ENCODE results near the gene GRIA1. TPM values are rescaled to one million over a fixed set of nuclear protein-coding genes. Genes with fewer than 3 reads are reported as not detected.

The GRIA1 gene
- total RNA-seq, 2 donors from 2014 or later, result not detected

GRCh38 chr5:153749960-153750359 lies 259.5 kb downstream of the GRIA1 start:
- ATAC-seq (no peak), DNase-seq (ENCODE audit: low spot score in 2 of 2) (no peak)
- peaks cover 0 to 14% of the 10 kb centered on the region in 2 donors for H3K9me3 Mint-ChIP-seq
- H3K27ac Mint-ChIP-seq, result no peak overlapping the region
- no peaks in the 10 kb centered on the region for H3K36me3 Mint-ChIP-seq

GRCh38 chr5:153751251-153751650 lies 260.8 kb downstream of the GRIA1 start:
- Mint-ChIP-seq H3K9me3 (peaks cover 0 to 15% of the 10 kb centered on the region in 2 donors), H3K36me3 (no peaks in the 10 kb centered on the region), H3K27ac (no peak overlapping the region)
- no peak for ATAC-seq
- no peak for DNase-seq (ENCODE audit: low spot score in 2 of 2)

- ATAC-seq (no peak), DNase-seq (ENCODE audit: low spot score in 2 of 2) (no peak)
- H3K36me3 Mint-ChIP-seq, result peaks cover 0 to 10% of the 10 kb centered on the region in 2 donors
- no peak overlapping the region for H3K27ac Mint-ChIP-seq
- H3K9me3 Mint-ChIP-seq, result peaks cover 0 to 26% of the 10 kb centered on the region in 2 donors
These were observed 262.4 kb downstream of the GRIA1 start for GRCh38 chr5:153752890-153753289.

GRCh38 chr5:153753645-153754432 lies 263.4 kb downstream of the GRIA1 start:
- Mint-ChIP-seq H3K27ac (no peak overlapping the region), H3K9me3 (peaks cover 0 to 17% of the 10 kb centered on the region in 2 donors), H3K36me3 (peaks cover 0 to 10% of the 10 kb centered on the region in 2 donors)
- DNase-seq (ENCODE audit: low spot score in 2 of 2), result no peak
- no peak for ATAC-seq

- ATAC-seq (no peak), DNase-seq (ENCODE audit: low spot score in 2 of 2) (no peak)
- Mint-ChIP-seq H3K27ac (no peak overlapping the region), H3K9me3 (peaks cover 0 to 21% of the 10 kb centered on the region in 2 donors), H3K36me3 (peaks cover 0 to 10% of the 10 kb centered on the region in 2 donors)
These were observed 265.5 kb downstream of the GRIA1 start for GRCh38 chr5:153755913-153756500.

GRCh38 chr5:153756540-153756939 lies 266.1 kb downstream of the GRIA1 start:
- Mint-ChIP-seq H3K27ac (no peak overlapping the region), H3K9me3 (peaks cover 0 to 21% of the 10 kb centered on the region in 2 donors), H3K36me3 (peaks cover 0 to 10% of the 10 kb centered on the region in 2 donors)
- DNase-seq (ENCODE audit: low spot score in 2 of 2) (no peak), ATAC-seq (no peak)

- Mint-ChIP-seq H3K36me3 (no peaks in the 10 kb centered on the region), H3K27ac (no peak overlapping the region), H3K9me3 (peaks cover 0 to 3% of the 10 kb centered on the region in 2 donors)
- ATAC-seq (no peak), DNase-seq (ENCODE audit: low spot score in 2 of 2) (no peak)
These were observed 275.5 kb downstream of the GRIA1 start for GRCh38 chr5:153765987-153766386.

- DNase-seq (ENCODE audit: low spot score in 2 of 2) (no peak), ATAC-seq (no peak)
- Mint-ChIP-seq H3K36me3 (no peaks in the 10 kb centered on the region), H3K27ac (no peak overlapping the region), H3K9me3 (peaks cover 0 to 3% of the 10 kb centered on the region in 2 donors)
These were observed 277.0 kb downstream of the GRIA1 start for GRCh38 chr5:153767221-153768188.

GRCh38 chr5:153770066-153770465 lies 279.6 kb downstream of the GRIA1 start:
- no peak for DNase-seq (ENCODE audit: low spot score in 2 of 2)
- ATAC-seq, result no peak
- H3K27ac Mint-ChIP-seq, result no peak overlapping the region
- no peaks in the 10 kb centered on the region for H3K36me3 Mint-ChIP-seq
- no peaks in the 10 kb centered on the region for H3K9me3 Mint-ChIP-seq

GRCh38 chr5:153774686-153775085 lies 284.2 kb downstream of the GRIA1 start:
- DNase-seq (ENCODE audit: low spot score in 2 of 2), result no peak
- no peak for ATAC-seq
- Mint-ChIP-seq H3K27ac (no peak overlapping the region), H3K36me3 (no peaks in the 10 kb centered on the region), H3K9me3 (peaks cover 0 to 5% of the 10 kb centered on the region in 2 donors)

GRCh38 chr5:153775923-153776322 lies 285.5 kb downstream of the GRIA1 start:
- ATAC-seq (peak; percentile 24 to 50), DNase-seq (ENCODE audit: low spot score in 2 of 2) (no peak)
- Mint-ChIP-seq H3K9me3 (peaks cover 0 to 5% of the 10 kb centered on the region in 2 donors), H3K36me3 (no peaks in the 10 kb centered on the region), H3K27ac (no peak overlapping the region)

- Mint-ChIP-seq H3K27ac (no peak overlapping the region), H3K36me3 (no peaks in the 10 kb centered on the region), H3K9me3 (peaks cover 0 to 5% of the 10 kb centered on the region in 2 donors)
- DNase-seq (ENCODE audit: low spot score in 2 of 2) (no peak), ATAC-seq (no peak)
These were observed 287.5 kb downstream of the GRIA1 start for GRCh38 chr5:153777681-153778581.

GRCh38 chr5:153779836-153780235 lies 289.4 kb downstream of the GRIA1 start:
- Mint-ChIP-seq H3K27ac (no peak overlapping the region), H3K9me3 (peaks cover 0 to 5% of the 10 kb centered on the region in 2 donors), H3K36me3 (no peaks in the 10 kb centered on the region)
- DNase-seq (ENCODE audit: low spot score in 2 of 2), result no peak
- ATAC-seq, result no peak

GRCh38 chr5:153780876-153781705 lies 290.6 kb downstream of the GRIA1 start:
- Mint-ChIP-seq H3K9me3 (peaks cover 0 to under 1% of the 10 kb centered on the region in 2 donors), H3K27ac (no peak overlapping the region), H3K36me3 (no peaks in the 10 kb centered on the region)
- DNase-seq (ENCODE audit: low spot score in 2 of 2) (no peak), ATAC-seq (no peak)
